ENCODE data around the gene MCCD1.

DNA sequence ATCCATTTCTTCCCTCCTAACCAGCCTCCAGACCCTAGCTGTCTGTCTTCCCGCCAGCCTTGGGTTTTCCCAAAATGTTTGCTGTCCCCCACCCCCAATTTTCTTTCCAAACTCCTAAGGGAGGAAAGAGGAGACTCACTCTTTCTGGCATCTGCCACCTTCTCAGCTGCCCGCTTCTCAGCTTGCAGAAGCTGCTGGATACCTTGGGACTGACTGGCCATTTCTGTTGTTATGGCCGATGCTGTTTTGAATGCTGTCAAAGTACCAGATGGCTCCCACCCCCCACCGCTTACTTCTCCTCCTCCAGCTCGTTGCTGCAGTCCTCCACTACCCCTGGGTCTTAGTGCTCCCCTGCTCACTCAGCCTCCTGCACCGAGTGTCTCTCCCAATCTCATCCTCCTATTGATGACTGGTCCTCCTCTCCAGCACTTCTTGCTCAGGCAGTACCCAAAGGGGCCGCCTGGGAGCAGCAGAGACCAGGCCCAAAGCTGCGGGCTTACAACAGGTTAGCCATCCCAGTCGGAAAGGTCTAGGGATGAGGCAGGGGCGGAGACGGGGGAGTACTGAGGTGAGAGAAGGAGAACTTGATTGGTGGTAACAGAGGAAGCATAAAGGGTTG lies 17.7 kb downstream of the MCCD1 start, which contains the start of gene ATP6V1G2:
- TF ChIP-seq EZH2 (IDR thresholded peaks at IDR 0.05; ENCODE audit: insufficient read depth, poor library complexity, severe bottlenecking) (no peak), EZH2phosphoT487 (IDR thresholded peaks at IDR 0.05; ENCODE audit: insufficient read depth, low read depth) (no peak)
